ENCODE measurements around the gene NT5DC3.

DNA sequence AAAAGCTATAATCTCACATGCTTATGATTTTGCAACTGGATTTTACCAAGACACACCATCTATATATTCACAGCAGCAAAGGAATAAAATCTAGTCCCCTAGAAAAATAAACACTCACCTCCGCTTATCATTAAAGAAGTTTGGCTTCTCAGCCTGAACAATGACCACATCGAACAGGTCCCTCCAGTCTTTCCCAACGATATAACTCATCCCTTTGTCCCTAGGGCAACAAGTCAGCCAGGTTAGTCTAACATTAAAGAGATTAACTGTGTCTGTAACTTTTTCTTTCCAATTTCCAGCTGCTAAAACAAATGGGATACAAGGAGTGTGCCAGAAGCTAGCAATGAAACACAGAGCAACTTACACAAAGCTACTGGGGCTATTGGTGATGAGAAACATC, 48.0 kb downstream of the NT5DC3 start:
- TF ChIP-seq, protein P1, sequence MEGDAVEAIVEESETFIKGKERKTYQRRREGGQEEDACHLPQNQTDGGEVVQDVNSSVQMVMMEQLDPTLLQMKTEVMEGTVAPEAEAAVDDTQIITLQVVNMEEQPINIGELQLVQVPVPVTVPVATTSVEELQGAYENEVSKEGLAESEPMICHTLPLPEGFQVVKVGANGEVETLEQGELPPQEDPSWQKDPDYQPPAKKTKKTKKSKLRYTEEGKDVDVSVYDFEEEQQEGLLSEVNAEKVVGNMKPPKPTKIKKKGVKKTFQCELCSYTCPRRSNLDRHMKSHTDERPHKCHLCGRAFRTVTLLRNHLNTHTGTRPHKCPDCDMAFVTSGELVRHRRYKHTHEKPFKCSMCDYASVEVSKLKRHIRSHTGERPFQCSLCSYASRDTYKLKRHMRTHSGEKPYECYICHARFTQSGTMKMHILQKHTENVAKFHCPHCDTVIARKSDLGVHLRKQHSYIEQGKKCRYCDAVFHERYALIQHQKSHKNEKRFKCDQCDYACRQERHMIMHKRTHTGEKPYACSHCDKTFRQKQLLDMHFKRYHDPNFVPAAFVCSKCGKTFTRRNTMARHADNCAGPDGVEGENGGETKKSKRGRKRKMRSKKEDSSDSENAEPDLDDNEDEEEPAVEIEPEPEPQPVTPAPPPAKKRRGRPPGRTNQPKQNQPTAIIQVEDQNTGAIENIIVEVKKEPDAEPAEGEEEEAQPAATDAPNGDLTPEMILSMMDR (conservative IDR thresholded peaks at IDR 0.05; ENCODE audit: low read depth, low read length): no peak
- TF ChIP-seq EZH2 (IDR thresholded peaks at IDR 0.05; ENCODE audit: borderline replicate concordance, low read depth, low read length, poor library complexity, severe bottlenecking): no peak

Measured in A673 (cell line).